ENCODE results near the gene TSPAN9.

GRCh38 chr12:3230758-3231375, 153.7 kb downstream of the TSPAN9 start:
- TF ChIP-seq POLR2AphosphoS5 (IDR thresholded peaks at IDR 0.05; ENCODE audit: borderline replicate concordance, low read depth, low read length): no peak
- no peak for TF ChIP-seq EZH2 (IDR thresholded peaks at IDR 0.05)
- TF ChIP-seq FOXP2 (optimal IDR thresholded peaks at IDR 0.05; ENCODE audit: control extremely low read depth, extremely low read length, insufficient read depth): no peak

Measured in SK-N-MC (cell line).